HG03520 (cell line): ENCODE data around the gene SIRT3.
"Not testable (repeated sequence)": the region's sequence is repeated elsewhere in the genome, so short reads cannot be mapped to it uniquely, and the experiment has no call there.

Experiments used
- ATAC-seq: cut with Tn5 transposase; IDR thresholded peaks from one replicate; pipeline ENCODE4 v1.9.1; 2021; ENCODE audit warnings: mild to moderate bottlenecking, moderate library complexity; ENCODE audit not compliant: unreplicated experiment

The SIRT3 gene

GRCh38 chr11:180242-180641, 55.9 kb downstream of the SIRT3 start:
- not testable (repeated sequence) for ATAC-seq
